Mucosa of stomach (tissue), 1 donor: ENCODE results near the gene HIPK2.

ENCODE experiments used
- H3K27me3 ChIP-seq: one replicate; pipeline ENCODE4 v1.7.0; 2013; ENCODE audit warnings: mild to moderate bottlenecking, low read length; ENCODE audit not compliant: control insufficient read depth, insufficient read depth
- H3K36me3 ChIP-seq: one replicate; pipeline ENCODE4 v1.7.0; 2013; ENCODE audit warnings: low read length; ENCODE audit not compliant: control insufficient read depth, insufficient read depth
- H3K4me1 ChIP-seq: one replicate; pipeline ENCODE4 v1.7.0; 2013; ENCODE audit warnings: mild to moderate bottlenecking, low read length; ENCODE audit not compliant: control insufficient read depth, insufficient read depth
- H3K4me3 ChIP-seq: one replicate; pipeline ENCODE4 v1.7.0; 2013; ENCODE audit warnings: low read length
- H3K9ac ChIP-seq: one replicate; pipeline ENCODE4 v1.7.0; 2013; ENCODE audit warnings: mild to moderate bottlenecking, low read length, moderate library complexity
- H3K9me3 ChIP-seq: one replicate; pipeline ENCODE4 v1.7.0; 2013; ENCODE audit warnings: mild to moderate bottlenecking, low read length, moderate library complexity; ENCODE audit not compliant: control insufficient read depth
- donor health status: Pancreatic carcinoma.

The HIPK2 gene

GRCh38 chr7:139748373-139748765 lies 29.4 kb downstream of the HIPK2 start:
- Histone ChIP-seq H3K4me3 (no peak overlapping the region), H3K27me3 (no peaks in the 10 kb centered on the region), H3K4me1 (peaks cover 16% of the 10 kb centered on the region), H3K9me3 (no peaks in the 10 kb centered on the region), H3K36me3 (no peaks in the 10 kb centered on the region), H3K9ac (no peak overlapping the region)

- H3K36me3 ChIP-seq: no peaks in the 10 kb centered on the region
- no peak overlapping the region for H3K4me3 ChIP-seq
- H3K27me3 ChIP-seq: no peaks in the 10 kb centered on the region
- H3K9me3 ChIP-seq: no peaks in the 10 kb centered on the region
- H3K9ac ChIP-seq: no peak overlapping the region
- peaks cover 13% of the 10 kb centered on the region for H3K4me1 ChIP-seq
Measured at GRCh38 chr7:139747662-139748372, 30.0 kb downstream of the HIPK2 start.

- Histone ChIP-seq H3K9ac (no peak overlapping the region), H3K4me3 (no peak overlapping the region), H3K36me3 (no peaks in the 10 kb centered on the region), H3K4me1 (peaks cover 23% of the 10 kb centered on the region), H3K9me3 (no peaks in the 10 kb centered on the region), H3K27me3 (no peaks in the 10 kb centered on the region)
Measured at GRCh38 chr7:139746652-139747051, 31.1 kb downstream of the HIPK2 start.

GRCh38 chr7:139745678-139746143 lies 32.1 kb downstream of the HIPK2 start:
- no peak overlapping the region for H3K4me3 ChIP-seq
- H3K36me3 ChIP-seq: no peaks in the 10 kb centered on the region
- H3K9ac ChIP-seq: no peak overlapping the region
- H3K27me3 ChIP-seq: no peaks in the 10 kb centered on the region
- H3K4me1 ChIP-seq: peaks cover 32% of the 10 kb centered on the region
- no peaks in the 10 kb centered on the region for H3K9me3 ChIP-seq

- H3K9ac ChIP-seq: no peak overlapping the region
- peaks cover 39% of the 10 kb centered on the region for H3K4me1 ChIP-seq
- no peaks in the 10 kb centered on the region for H3K27me3 ChIP-seq
- H3K36me3 ChIP-seq: no peaks in the 10 kb centered on the region
- H3K4me3 ChIP-seq: no peak overlapping the region
- no peaks in the 10 kb centered on the region for H3K9me3 ChIP-seq
Measured at GRCh38 chr7:139744768-139745677, 32.8 kb downstream of the HIPK2 start.

- H3K27me3 ChIP-seq: no peaks in the 10 kb centered on the region
- peaks cover 43% of the 10 kb centered on the region for H3K4me1 ChIP-seq
- H3K9me3 ChIP-seq: no peaks in the 10 kb centered on the region
- no peaks in the 10 kb centered on the region for H3K36me3 ChIP-seq
- no peak overlapping the region for H3K4me3 ChIP-seq
- H3K9ac ChIP-seq: no peak overlapping the region
Measured at GRCh38 chr7:139743967-139744767, 33.6 kb downstream of the HIPK2 start.

- peaks cover 51% of the 10 kb centered on the region for H3K4me1 ChIP-seq
- no peaks in the 10 kb centered on the region for H3K27me3 ChIP-seq
- no peaks in the 10 kb centered on the region for H3K9me3 ChIP-seq
- no peaks in the 10 kb centered on the region for H3K36me3 ChIP-seq
- H3K9ac ChIP-seq: no peak overlapping the region
- no peak overlapping the region for H3K4me3 ChIP-seq
Measured at GRCh38 chr7:139743267-139743966, 34.4 kb downstream of the HIPK2 start.

- Histone ChIP-seq H3K4me3 (no peak overlapping the region), H3K9me3 (no peaks in the 10 kb centered on the region), H3K27me3 (no peaks in the 10 kb centered on the region), H3K36me3 (no peaks in the 10 kb centered on the region), H3K4me1 (peaks cover 66% of the 10 kb centered on the region), H3K9ac (no peak overlapping the region)
Measured at GRCh38 chr7:139741789-139742344, 35.9 kb downstream of the HIPK2 start.

GRCh38 chr7:139741239-139741638 lies 36.6 kb downstream of the HIPK2 start:
- Histone ChIP-seq H3K9ac (no peak overlapping the region), H3K4me1 (peaks cover 69% of the 10 kb centered on the region)

GRCh38 chr7:139739863-139740597 lies 37.8 kb downstream of the HIPK2 start:
- no peaks in the 10 kb centered on the region for H3K36me3 ChIP-seq
- no peak overlapping the region for H3K9ac ChIP-seq
- no peak overlapping the region for H3K4me3 ChIP-seq
- peaks cover 73% of the 10 kb centered on the region for H3K4me1 ChIP-seq
- H3K9me3 ChIP-seq: no peaks in the 10 kb centered on the region
- H3K27me3 ChIP-seq: no peaks in the 10 kb centered on the region

More at GRCh38 chr7:139741239-139741638, 36.6 kb downstream of the HIPK2 start:
- H3K36me3 ChIP-seq: no peaks in the 10 kb centered on the region
- H3K27me3 ChIP-seq: no peaks in the 10 kb centered on the region
- H3K4me3 ChIP-seq: no peak overlapping the region
- H3K9me3 ChIP-seq: no peaks in the 10 kb centered on the region
